GM23248 (cell line): ENCODE measurements around the gene OR52A5. TPM values are rescaled to one million over a fixed set of nuclear protein-coding genes. Genes with fewer than 3 reads are reported as not detected.

Experiments used
- DNase-seq: peaks from one replicate; pipeline ENCODE4 v3.0.0-alpha.2; 2015
- H2AFZ ChIP-seq: fragments of 200-600 bp; sonication (generic); 2 replicates; pipeline ENCODE4 v1.6.1; 2016; ENCODE audit warnings: antibody characterized with exemption
- H3F3A ChIP-seq: fragments of 200-600 bp; sonication (generic); 2 replicates; pipeline ENCODE4 v1.6.1; 2016; ENCODE audit warnings: mild to moderate bottlenecking, antibody characterized with exemption, mixed run types; ENCODE audit not compliant: insufficient read depth
- H3K27ac ChIP-seq: fragments of 200-600 bp; sonication (generic); 2 replicates; pipeline ENCODE4 v1.5.1; 2016; ENCODE audit warnings: mild to moderate bottlenecking
- H3K27me3 ChIP-seq: fragments of 200-600 bp; sonication (generic); replicated peaks from 2 replicates; pipeline ENCODE4 v1.6.1; 2016; ENCODE audit warnings: mild to moderate bottlenecking; ENCODE audit not compliant: insufficient read depth
- H3K36me3 ChIP-seq: fragments of 200-600 bp; sonication (generic); 2 replicates; pipeline ENCODE4 v1.6.1; 2016; ENCODE audit warnings: low read depth, mild to moderate bottlenecking
- H3K4me1 ChIP-seq: fragments of 200-600 bp; sonication (generic); 2 replicates; pipeline ENCODE4 v1.6.1; 2016; ENCODE audit warnings: mild to moderate bottlenecking; ENCODE audit not compliant: insufficient read depth
- H3K4me2 ChIP-seq: fragments of 200-600 bp; sonication (generic); one replicate; pipeline ENCODE4 v1.6.1; 2016; ENCODE audit warnings: mild to moderate bottlenecking; ENCODE audit not compliant: unreplicated experiment
- H3K4me3 ChIP-seq: fragments of 200-600 bp; sonication (generic); 2 replicates; pipeline ENCODE4 v1.5.1; 2016; ENCODE audit warnings: mild to moderate bottlenecking
- H3K79me2 ChIP-seq: fragments of 200-600 bp; sonication (generic); 2 replicates; pipeline ENCODE4 v1.6.1; 2016; ENCODE audit warnings: mild to moderate bottlenecking; ENCODE audit not compliant: insufficient read depth
- H3K9ac ChIP-seq: fragments of 200-600 bp; sonication (generic); 2 replicates; pipeline ENCODE4 v1.6.1; 2016; ENCODE audit warnings: mild to moderate bottlenecking
- H3K9me2 ChIP-seq: fragments of 200-600 bp; sonication (generic); 2 replicates; pipeline ENCODE4 v1.6.1; 2016; ENCODE audit warnings: mixed run types, mild to moderate bottlenecking, moderate library complexity; ENCODE audit not compliant: insufficient read depth
- H3K9me3 ChIP-seq: fragments of 200-600 bp; sonication (generic); one replicate; pipeline ENCODE4 v1.6.1; 2017; ENCODE audit warnings: low read depth
- H4K20me1 ChIP-seq: fragments of 200-600 bp; sonication (generic); 2 replicates; pipeline ENCODE4 v1.6.0; 2016; ENCODE audit not compliant: insufficient read depth
- EZH2 ChIP-seq: fragments of 200-600 bp; sonication (generic); IDR thresholded peaks from 2 replicates; pipeline ENCODE4 v1.6.1; 2018; ENCODE audit warnings: antibody characterized with exemption, mild to moderate bottlenecking; ENCODE audit not compliant: insufficient read depth, poor library complexity, severe bottlenecking
- EZH2phosphoT487 ChIP-seq: fragments of 200-600 bp; sonication (generic); IDR thresholded peaks from 2 replicates; pipeline ENCODE4 v1.6.1; 2018; ENCODE audit warnings: antibody characterized with exemption, moderate library complexity, mild to moderate bottlenecking, low read depth; ENCODE audit not compliant: insufficient read depth
- WGBS, 2 experiments: methylation state at CpG; one replicate each; pipeline ENCODE4 v1.1.6; 2015 to 2017; ENCODE audit warnings: low lambda C conversion rate in 2 of 2, low coverage in 1 of 2; ENCODE audit errors: missing lambda C conversion rate in 2 of 2; 5-methylcytosine and 5-hydroxymethylcytosine counted together
- in situ Hi-C: fragments of 300-500 bp; cut with MboI; formaldehyde crosslinking; loops from 2 replicates; pipeline ENCODE4 v1.15.0; 2020
- polyA plus RNA-seq: library from polyadenylated mRNA; unstranded; fragments of >200 nt; fragmentation: Nextera tagmentation; extraction: Ambion mirVana; gene quantifications from 2 replicates; pipeline ENCODE4 v1.2.1, GENCODE V29; 2016
- total RNA-seq: library from RNA; depleted of rRNA; stranded (reverse); fragments of >200 nt; shearing (Covaris generic); gene quantifications from 2 replicates; pipeline ENCODE4 v1.2.3, GENCODE V29; 2014; rRNA removed

The OR52A5 gene
- total and polyA plus RNA-seq, 2 experiments from 2014 or later = not detected

DNA sequence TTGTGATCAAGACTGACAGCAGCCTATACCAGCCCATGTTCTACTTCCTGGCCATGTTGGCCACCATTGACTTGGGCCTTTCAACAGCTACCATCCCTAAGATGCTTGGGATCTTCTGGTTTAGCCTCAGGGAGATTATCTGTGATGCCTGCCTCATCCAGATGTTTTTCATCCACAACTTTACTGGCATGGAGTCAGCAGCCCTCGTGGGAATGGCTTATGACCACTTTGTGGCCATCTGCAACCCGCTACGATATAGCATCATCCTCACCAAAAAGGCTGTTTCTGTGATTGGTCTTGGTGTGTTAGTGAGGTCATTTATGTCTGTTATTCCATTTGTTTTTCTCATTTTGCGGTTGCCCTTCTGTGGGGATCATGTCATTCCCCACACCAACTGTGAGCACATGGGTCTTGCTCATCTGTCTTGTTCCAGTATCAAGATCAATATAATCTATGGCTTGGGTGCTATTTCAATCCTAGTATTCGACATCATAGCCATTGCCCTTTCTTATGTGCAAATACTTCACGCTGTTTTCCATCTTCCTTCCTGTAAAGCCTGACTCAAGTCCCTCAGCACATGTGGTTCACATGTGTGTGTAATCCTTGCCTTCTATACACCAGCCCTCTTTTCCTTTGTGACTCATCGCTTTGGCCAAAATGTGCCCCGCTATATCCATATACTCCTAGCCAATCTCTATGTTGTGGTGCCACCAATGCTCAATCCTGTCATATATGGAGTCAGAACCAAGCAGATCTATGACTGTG is 45.2 kb downstream of the OR52A5 start:
- DNase-seq = peak; percentile 24
- Histone ChIP-seq H3K9me3 (no peaks in the 10 kb centered on the region), H4K20me1 (no peaks in the 10 kb centered on the region), H3K9ac (no peak overlapping the region), H3K36me3 (no peaks in the 10 kb centered on the region), H3K4me3 (no peak overlapping the region), H3K4me2 (no peak overlapping the region), H2AFZ (no peak overlapping the region), H3K4me1 (no peaks in the 10 kb centered on the region), H3K27me3 (no peaks in the 10 kb centered on the region), H3K27ac (no peak overlapping the region), H3K9me2 (no peaks in the 10 kb centered on the region), H3K79me2 (no peaks in the 10 kb centered on the region), H3F3A (no peaks in the 10 kb centered on the region)
- no peak for TF ChIP-seq EZH2
- in situ Hi-C loops = no loop called here
- 3% methylated on average over 8 of the region's 8 CpGs for WGBS, 2 experiments

DNA sequence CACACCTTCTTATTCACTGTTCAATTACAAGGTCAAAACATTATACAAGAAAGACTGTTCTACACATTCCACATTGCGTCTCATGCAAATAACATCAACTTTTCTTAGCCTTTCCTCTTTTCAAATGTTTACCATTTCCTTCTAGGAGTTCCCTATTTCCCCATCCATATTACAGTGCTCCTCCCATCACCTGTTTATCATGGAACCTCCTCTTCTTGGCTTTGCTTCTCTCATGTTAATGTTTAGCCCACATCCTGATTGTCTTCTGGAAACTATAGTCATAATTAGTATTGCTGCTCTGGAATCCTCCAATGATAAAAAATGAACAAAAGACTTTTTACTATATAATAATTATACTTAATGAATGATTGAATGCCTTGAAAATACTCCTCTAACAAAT is 47.5 kb downstream of the OR52A5 start:
- no peaks in the 10 kb centered on the region for H3K79me2 ChIP-seq
- DNase-seq = no peak
- H3K9ac ChIP-seq = no peak overlapping the region
- no peak overlapping the region for H2AFZ ChIP-seq
- H3K9me3 ChIP-seq = no peaks in the 10 kb centered on the region
- H3K27me3 ChIP-seq = no peaks in the 10 kb centered on the region
- no peak overlapping the region for H3K27ac ChIP-seq
- 39 to 56% methylated on average over 1 of the region's 1 CpG for WGBS, 2 experiments
- no peak overlapping the region for H3K4me3 ChIP-seq
- no peaks in the 10 kb centered on the region for H3K9me2 ChIP-seq
- H3K4me2 ChIP-seq = no peak overlapping the region
- no peak for TF ChIP-seq EZH2phosphoT487
- TF ChIP-seq EZH2 = no peak
- no peaks in the 10 kb centered on the region for H3K4me1 ChIP-seq
- H3F3A ChIP-seq = no peaks in the 10 kb centered on the region
- H4K20me1 ChIP-seq = no peaks in the 10 kb centered on the region
- in situ Hi-C loops = no loop called here
- no peaks in the 10 kb centered on the region for H3K36me3 ChIP-seq

DNA sequence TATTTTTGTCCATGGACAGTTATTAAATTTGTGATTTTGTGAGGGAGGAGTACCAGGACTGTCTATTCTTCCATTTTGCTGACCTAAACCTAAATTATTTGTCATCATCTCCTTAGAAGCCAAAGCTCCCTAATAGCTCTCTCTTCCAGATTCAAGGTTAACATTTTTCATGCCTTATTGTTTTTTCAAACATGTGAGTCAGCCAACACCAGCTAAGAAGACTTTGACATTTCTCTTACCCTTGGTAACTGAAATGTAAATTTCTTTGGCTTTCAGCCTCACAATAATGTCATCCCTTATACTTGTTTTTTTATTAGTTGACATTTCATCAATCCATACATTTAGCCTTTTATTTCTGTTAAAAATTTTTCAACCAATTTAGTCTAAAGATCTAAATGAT is 49.6 kb downstream of the OR52A5 start:
- Histone ChIP-seq H3K4me3 (no peak overlapping the region), H3K9me3 (no peaks in the 10 kb centered on the region), H3K27me3 (no peaks in the 10 kb centered on the region), H3K36me3 (no peaks in the 10 kb centered on the region), H3K9ac (no peak overlapping the region), H3F3A (no peaks in the 10 kb centered on the region), H3K4me2 (no peak overlapping the region), H2AFZ (no peak overlapping the region), H4K20me1 (no peaks in the 10 kb centered on the region), H3K79me2 (no peaks in the 10 kb centered on the region), H3K4me1 (no peaks in the 10 kb centered on the region), H3K9me2 (no peaks in the 10 kb centered on the region), H3K27ac (no peak overlapping the region)
- no peak for DNase-seq
- TF ChIP-seq EZH2 = no peak
- no peak for TF ChIP-seq EZH2phosphoT487
- in situ Hi-C loops = no loop called here

DNA sequence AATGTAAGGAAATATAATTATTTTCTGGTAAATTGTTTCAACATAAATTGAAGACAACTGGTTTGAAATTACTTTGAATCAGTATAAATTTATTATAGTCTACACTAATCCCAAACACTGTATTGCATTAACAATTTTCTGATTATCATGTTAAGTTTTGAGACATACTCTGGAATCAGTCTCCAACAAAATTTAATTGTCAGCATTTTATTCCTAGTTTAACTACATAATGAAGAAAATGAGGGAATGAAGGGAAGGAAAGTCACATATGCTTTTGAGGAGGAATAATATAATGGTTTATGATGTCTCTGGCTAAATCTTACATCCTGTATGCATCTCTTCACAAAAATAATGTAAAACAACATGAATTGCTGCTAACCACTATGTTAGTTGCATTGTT is 54.6 kb downstream of the OR52A5 start:
- H3F3A ChIP-seq = no peaks in the 10 kb centered on the region
- no peak for DNase-seq
- H3K9ac ChIP-seq = no peak overlapping the region
- no peak overlapping the region for H3K4me3 ChIP-seq
- in situ Hi-C loops = no loop called here
- no peaks in the 10 kb centered on the region for H3K9me2 ChIP-seq
- H4K20me1 ChIP-seq = no peaks in the 10 kb centered on the region
- H3K27ac ChIP-seq = no peak overlapping the region
- no peak overlapping the region for H3K4me2 ChIP-seq
- H3K36me3 ChIP-seq = no peaks in the 10 kb centered on the region
- no peaks in the 10 kb centered on the region for H3K27me3 ChIP-seq
- no peaks in the 10 kb centered on the region for H3K4me1 ChIP-seq
- no peaks in the 10 kb centered on the region for H3K79me2 ChIP-seq
- no peak overlapping the region for H2AFZ ChIP-seq
- H3K9me3 ChIP-seq = no peaks in the 10 kb centered on the region
- no peak for TF ChIP-seq EZH2phosphoT487
- no peak for TF ChIP-seq EZH2

DNA sequence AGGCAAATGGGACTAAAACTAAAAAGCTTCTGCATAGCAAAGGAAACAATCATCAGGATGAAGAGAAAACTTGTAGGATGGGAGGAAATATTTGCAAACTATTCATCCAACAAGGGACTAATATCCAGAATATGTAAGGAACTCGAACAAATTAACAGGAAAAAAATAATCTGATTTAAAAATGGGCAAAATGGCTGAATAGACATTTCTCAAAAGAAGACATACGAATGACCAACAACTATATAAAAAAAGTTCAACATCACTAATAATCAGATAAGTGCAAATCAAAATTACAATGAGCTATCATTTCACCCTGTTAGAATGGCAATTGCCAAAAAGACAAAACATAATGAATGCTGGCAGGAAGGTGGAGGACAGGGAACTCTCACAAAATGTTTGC is 56.8 kb downstream of the OR52A5 start:
- Histone ChIP-seq H3K9me3 (no peaks in the 10 kb centered on the region), H3K9ac (no peak overlapping the region), H4K20me1 (no peaks in the 10 kb centered on the region), H3K36me3 (no peaks in the 10 kb centered on the region), H3K79me2 (no peaks in the 10 kb centered on the region), H3K9me2 (no peaks in the 10 kb centered on the region), H3K4me3 (no peak overlapping the region), H3K4me2 (no peak overlapping the region), H3K4me1 (no peaks in the 10 kb centered on the region), H2AFZ (no peak overlapping the region), H3K27me3 (no peaks in the 10 kb centered on the region), H3K27ac (no peak overlapping the region), H3F3A (no peaks in the 10 kb centered on the region)
- DNase-seq = no peak
- in situ Hi-C loops = no loop called here
- TF ChIP-seq EZH2 = no peak
- TF ChIP-seq EZH2phosphoT487 = no peak
- WGBS, 2 experiments = 10 to 11% methylated on average over 2 of the region's 2 CpGs

Other genes with a start within 250 kb of the OR52A5 start
- not detected in 2 replicates for gene OR51A7, start 234.6 kb downstream of the OR52A5 start, total RNA-seq
- gene OR51A7, start 234.6 kb downstream of the OR52A5 start, polyA plus RNA-seq = not detected in 2 replicates
- not detected in 2 replicates for gene OR51G2, start 219.0 kb downstream of the OR52A5 start, total RNA-seq
- not detected in 2 replicates for gene OR51G2, start 219.0 kb downstream of the OR52A5 start, polyA plus RNA-seq
- gene OR51G1, start 214.0 kb downstream of the OR52A5 start, total RNA-seq = not detected in 2 replicates
- not detected in 2 replicates for gene OR51G1, start 214.0 kb downstream of the OR52A5 start, polyA plus RNA-seq
- gene OR51A4, start 190.8 kb downstream of the OR52A5 start, total RNA-seq = not detected in 2 replicates
- gene OR51A4, start 190.8 kb downstream of the OR52A5 start, polyA plus RNA-seq = not detected in 2 replicates
- gene OR51A2, start 182.6 kb downstream of the OR52A5 start, total RNA-seq = not detected in 2 replicates
- not detected in 2 replicates for gene OR51A2, start 182.6 kb downstream of the OR52A5 start, polyA plus RNA-seq
- not detected in 2 replicates for gene OR51L1, start 143.5 kb downstream of the OR52A5 start, total RNA-seq
- gene OR51L1, start 143.5 kb downstream of the OR52A5 start, polyA plus RNA-seq = not detected in 2 replicates
- not detected in 2 replicates for gene OR52J3, start 91.8 kb downstream of the OR52A5 start, total RNA-seq
- gene OR52J3, start 91.8 kb downstream of the OR52A5 start, polyA plus RNA-seq = not detected in 2 replicates
- gene OR52E2, start 78.7 kb downstream of the OR52A5 start, total RNA-seq = not detected in 2 replicates
- not detected in 2 replicates for gene OR52E2, start 78.7 kb downstream of the OR52A5 start, polyA plus RNA-seq
- not detected in 2 replicates for gene OR52E1, start 68.8 kb downstream of the OR52A5 start, total RNA-seq
- not detected in 2 replicates for gene OR52E1, start 68.8 kb downstream of the OR52A5 start, polyA plus RNA-seq
- gene OR52A1, start 16.4 kb upstream of the OR52A5 start, total RNA-seq = not detected in 2 replicates
- gene OR52A1, start 16.4 kb upstream of the OR52A5 start, polyA plus RNA-seq = not detected in 2 replicates
- not detected in 2 replicates for gene OR51V1, start 62.3 kb upstream of the OR52A5 start, total RNA-seq
- gene OR51V1, start 62.3 kb upstream of the OR52A5 start, polyA plus RNA-seq = not detected in 2 replicates
- not detected in 2 replicates for gene HBB, start 88.7 kb upstream of the OR52A5 start, total RNA-seq
- not detected in 2 replicates for gene HBB, start 88.7 kb upstream of the OR52A5 start, polyA plus RNA-seq
- gene HBD, start 96.1 kb upstream of the OR52A5 start, total RNA-seq = not detected in 2 replicates
- gene HBD, start 96.1 kb upstream of the OR52A5 start, polyA plus RNA-seq = not detected in 2 replicates
- not detected in 2 replicates for gene HBG1, start 111.5 kb upstream of the OR52A5 start, total RNA-seq
- gene HBG1, start 111.5 kb upstream of the OR52A5 start, polyA plus RNA-seq = not detected in 2 replicates
- not detected in 2 replicates for gene HBG2, start 116.4 kb upstream of the OR52A5 start, total RNA-seq
- gene HBG2, start 116.4 kb upstream of the OR52A5 start, polyA plus RNA-seq = not detected in 2 replicates
- gene HBE1, start 131.6 kb upstream of the OR52A5 start, total RNA-seq = not detected in 2 replicates
- not detected in 2 replicates for gene HBE1, start 131.6 kb upstream of the OR52A5 start, polyA plus RNA-seq
- gene OR51B4, start 163.6 kb upstream of the OR52A5 start, total RNA-seq = not detected in 2 replicates
- not detected in 2 replicates for gene OR51B4, start 163.6 kb upstream of the OR52A5 start, polyA plus RNA-seq
- gene OR51B2, start 185.9 kb upstream of the OR52A5 start, total RNA-seq = not detected in 2 replicates
- gene OR51B2, start 185.9 kb upstream of the OR52A5 start, polyA plus RNA-seq = not detected in 2 replicates
- not detected in 2 replicates for gene OR51B5, start 205.2 kb upstream of the OR52A5 start, total RNA-seq
- gene OR51B5, start 205.2 kb upstream of the OR52A5 start, polyA plus RNA-seq = not detected in 2 replicates
- not detected in 2 replicates for gene OR51B6, start 213.2 kb upstream of the OR52A5 start, total RNA-seq
- not detected in 2 replicates for gene OR51B6, start 213.2 kb upstream of the OR52A5 start, polyA plus RNA-seq
- gene OR51M1, start 245.5 kb upstream of the OR52A5 start, total RNA-seq = not detected in 2 replicates
- not detected in 2 replicates for gene OR51M1, start 245.5 kb upstream of the OR52A5 start, polyA plus RNA-seq